GM10248 (cell line): Measurements from ENCODE around the gene CIROP.

Source experiments
- CTCF ChIA-PET: fragments of 300-600 bp; sonication (Branson Sonifier 250); formaldehyde crosslinking; extraction: SDS; loops from one replicate; lab custom pipeline; 2021; ENCODE audit warnings: antibody characterized with exemption; lab: Yijun Ruan, JAX
- POLR2A ChIA-PET: fragments of 350-650 bp; sonication (Branson Sonifier 250); formaldehyde crosslinking; extraction: SDS; loops from one replicate; lab custom pipeline; 2020; ENCODE audit warnings: antibody characterized with exemption; lab: Yijun Ruan, JAX
- DNase-seq: peaks from one replicate; pipeline ENCODE4 v3.0.0; 2012; ENCODE audit errors: extremely low spot score
- TF ChIP-seq, protein P1 (sequence below): IDR thresholded peaks from 2 replicates; pipeline ENCODE4 v1.5.1; 2012; ENCODE audit warnings: mild to moderate bottlenecking, low read depth; ENCODE audit errors: extremely low read depth, missing control alignments, control extremely low read depth

CIROP gene

DNA sequence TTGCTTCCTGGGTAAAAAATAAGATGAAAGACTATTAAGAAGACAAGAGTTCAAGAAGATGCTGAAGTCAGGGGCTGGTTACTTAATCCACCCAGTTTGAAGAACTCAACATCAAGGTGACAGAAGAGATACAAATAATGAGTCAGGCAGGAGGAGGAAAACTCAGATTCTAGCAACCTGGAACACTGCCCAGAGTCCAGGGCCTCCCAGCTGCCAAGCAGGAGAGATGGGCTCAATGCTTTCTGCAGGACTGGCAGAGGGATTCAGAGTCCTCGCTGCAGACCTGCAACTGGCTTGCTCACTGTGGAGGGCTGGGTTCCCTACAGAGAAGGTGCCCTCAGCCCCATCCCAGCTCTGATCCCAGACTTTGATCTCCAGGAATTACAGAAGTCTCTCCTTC, 42.9 kb upstream of the CIROP start:
- no peak for DNase-seq
- ChIA-PET POLR2A (no interaction called here), CTCF (interaction anchor here (1.6 kb wide), 1 partner anchor 40 kb away, joined by 5 read pairs; no protein-coding TSS in a partner anchor)
- TF ChIP-seq, protein P1, sequence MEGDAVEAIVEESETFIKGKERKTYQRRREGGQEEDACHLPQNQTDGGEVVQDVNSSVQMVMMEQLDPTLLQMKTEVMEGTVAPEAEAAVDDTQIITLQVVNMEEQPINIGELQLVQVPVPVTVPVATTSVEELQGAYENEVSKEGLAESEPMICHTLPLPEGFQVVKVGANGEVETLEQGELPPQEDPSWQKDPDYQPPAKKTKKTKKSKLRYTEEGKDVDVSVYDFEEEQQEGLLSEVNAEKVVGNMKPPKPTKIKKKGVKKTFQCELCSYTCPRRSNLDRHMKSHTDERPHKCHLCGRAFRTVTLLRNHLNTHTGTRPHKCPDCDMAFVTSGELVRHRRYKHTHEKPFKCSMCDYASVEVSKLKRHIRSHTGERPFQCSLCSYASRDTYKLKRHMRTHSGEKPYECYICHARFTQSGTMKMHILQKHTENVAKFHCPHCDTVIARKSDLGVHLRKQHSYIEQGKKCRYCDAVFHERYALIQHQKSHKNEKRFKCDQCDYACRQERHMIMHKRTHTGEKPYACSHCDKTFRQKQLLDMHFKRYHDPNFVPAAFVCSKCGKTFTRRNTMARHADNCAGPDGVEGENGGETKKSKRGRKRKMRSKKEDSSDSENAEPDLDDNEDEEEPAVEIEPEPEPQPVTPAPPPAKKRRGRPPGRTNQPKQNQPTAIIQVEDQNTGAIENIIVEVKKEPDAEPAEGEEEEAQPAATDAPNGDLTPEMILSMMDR, result no peak

DNA sequence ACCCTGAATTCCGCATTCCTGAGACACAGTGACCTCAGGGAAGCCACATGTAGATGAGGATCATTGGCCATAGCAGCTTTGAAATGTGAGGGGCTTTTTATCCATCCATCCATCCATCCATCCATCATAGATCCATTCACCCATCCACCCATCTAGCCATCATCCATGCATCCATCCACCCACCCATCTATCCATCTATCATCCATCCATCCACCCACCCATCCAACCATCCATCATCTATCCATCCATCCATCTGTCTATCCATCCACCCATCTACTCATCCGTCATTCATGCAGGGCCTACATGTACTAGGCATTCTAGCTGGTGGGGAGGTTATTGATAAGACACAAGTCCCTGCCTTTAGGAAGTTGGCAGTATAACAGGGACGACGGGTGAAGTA, 42.2 kb upstream of the CIROP start:
- CTCF ChIA-PET, result interaction anchor here (0.9 to 1.6 kb wide), 4 partner anchors 21 to 40 kb away, joined by 3 to 5 read pairs (median 4); no protein-coding TSS in a partner anchor
- DNase-seq, result no peak
- POLR2A ChIA-PET, result no interaction called here
- TF ChIP-seq, protein P1, result no peak

DNA sequence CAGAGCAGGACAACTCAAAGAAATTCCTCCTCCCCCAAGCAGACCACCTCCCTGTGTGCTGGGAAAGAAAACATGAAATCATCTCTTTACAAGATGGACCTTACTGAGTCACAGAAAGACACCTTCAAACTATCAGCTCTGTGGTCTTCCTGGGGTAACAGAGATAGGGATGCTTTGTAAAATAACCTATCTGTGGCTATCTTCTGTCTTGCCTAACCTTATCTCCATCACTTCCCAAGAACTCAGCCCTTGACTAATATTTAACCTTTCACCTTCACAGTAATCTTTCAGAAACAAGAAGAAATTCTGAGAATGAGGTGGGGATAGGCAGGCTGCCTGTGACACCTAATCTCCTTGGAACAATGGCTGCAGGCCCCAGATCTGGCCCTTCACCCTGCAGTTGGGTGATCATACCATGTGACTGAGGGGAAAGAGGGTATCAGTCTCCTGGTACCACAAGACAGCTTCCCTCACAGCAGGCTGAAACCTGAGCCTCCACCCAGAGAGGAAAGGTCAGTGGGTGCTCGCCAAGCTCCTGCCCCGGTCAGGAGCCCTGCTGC, 41.6 kb upstream of the CIROP start:
- TF ChIP-seq, protein P1, result no peak
- DNase-seq, result no peak
- ChIA-PET CTCF (interaction anchor here (0.9 to 1.6 kb wide), 4 partner anchors 22 to 41 kb away, joined by 3 to 5 read pairs (median 4); no protein-coding TSS in a partner anchor), POLR2A (no interaction called here)

DNA sequence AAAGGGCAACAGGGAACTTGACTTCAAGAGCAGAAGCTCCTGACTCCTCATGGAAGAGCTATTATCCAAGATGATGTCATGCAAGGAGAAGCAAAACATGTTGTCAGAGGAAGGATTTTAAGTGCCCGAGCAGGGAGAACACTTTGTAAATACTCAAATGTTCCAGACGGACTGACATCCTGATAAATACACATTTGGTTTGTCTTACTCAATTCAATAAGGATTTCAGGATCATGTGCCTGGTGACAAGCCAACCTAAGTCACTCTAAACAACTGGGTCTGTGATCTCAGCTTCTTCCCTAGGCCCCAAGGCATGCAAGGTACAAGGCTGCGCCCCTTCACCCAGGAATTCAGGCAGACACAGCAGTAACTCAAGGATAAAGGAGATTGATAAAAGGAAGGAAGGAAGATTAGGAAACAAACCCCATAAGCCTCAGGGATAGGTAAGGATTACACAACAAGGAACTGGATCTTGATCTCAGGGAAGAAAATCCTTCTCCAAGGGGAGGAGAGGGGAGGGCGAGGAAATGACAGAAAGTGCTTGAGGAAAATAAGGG, 41.1 kb upstream of the CIROP start:
- CTCF ChIA-PET, result interaction anchor here (1.6 to 5.5 kb wide), 3 partner anchors 25 to 42 kb away, joined by 4 to 32 read pairs (median 5); no protein-coding TSS in a partner anchor
- TF ChIP-seq, protein P1, result no peak
- DNase-seq, result no peak
- POLR2A ChIA-PET, result no interaction called here

DNA sequence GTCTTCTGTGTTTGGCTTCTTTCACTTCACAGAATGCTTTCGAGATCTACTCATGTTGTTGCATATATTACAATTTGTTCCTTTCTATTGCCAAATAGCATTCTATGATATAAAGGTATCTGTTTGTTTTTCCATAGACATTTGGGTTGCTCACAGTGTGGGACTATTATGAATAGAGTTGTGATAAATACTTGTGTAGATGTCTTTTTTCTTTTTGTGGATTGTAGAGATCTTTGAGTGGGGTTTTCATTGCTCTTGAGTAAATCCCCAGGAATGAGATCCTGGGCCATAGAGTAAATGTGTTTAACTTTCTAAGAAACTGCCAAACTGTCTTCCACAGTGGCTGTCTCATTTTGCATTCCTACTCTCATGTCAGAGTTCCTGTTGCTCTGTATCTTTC, 39.1 kb upstream of the CIROP start:
- DNase-seq, result no peak
- POLR2A ChIA-PET, result no interaction called here
- CTCF ChIA-PET, result interaction anchor here (1.0 to 5.5 kb wide), 3 partner anchors 8 to 23 kb away, joined by 3 to 32 read pairs (median 3); no protein-coding TSS in a partner anchor
- TF ChIP-seq, protein P1, result no peak

DNA sequence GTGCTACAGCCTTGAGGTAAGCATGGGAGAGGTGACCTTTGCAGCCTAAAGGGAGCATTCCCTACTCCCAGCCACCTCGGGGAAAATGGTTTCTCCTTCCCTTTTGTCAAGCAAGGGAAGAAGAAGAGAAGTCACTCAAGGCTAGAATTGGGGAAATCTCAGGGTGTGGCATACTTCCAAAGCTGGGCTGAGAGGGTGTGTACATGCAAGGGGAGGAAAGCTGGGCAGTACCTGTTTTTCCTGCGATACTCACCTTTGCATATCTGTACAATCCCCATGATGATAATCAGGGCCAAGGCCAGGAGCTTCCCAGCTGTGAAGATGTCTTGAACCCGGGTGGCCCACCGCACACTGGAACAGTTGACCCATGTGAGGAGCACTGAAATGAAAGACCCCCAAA, 38.0 kb upstream of the CIROP start:
- DNase-seq, result no peak
- POLR2A ChIA-PET, result no interaction called here
- TF ChIP-seq, protein P1, result no peak
- CTCF ChIA-PET, result interaction anchor here (1.0 to 5.5 kb wide), 3 partner anchors 9 to 22 kb away, joined by 3 to 32 read pairs (median 3); no protein-coding TSS in a partner anchor
